GM18502 (cell line): ENCODE results near the gene ACCS.

Source experiments
- ATAC-seq: cut with Tn5 transposase; IDR thresholded peaks from one replicate; pipeline ENCODE4 v1.9.1; 2021; ENCODE audit warnings: mild to moderate bottlenecking; ENCODE audit not compliant: unreplicated experiment, poor library complexity

The ACCS gene, protein sequence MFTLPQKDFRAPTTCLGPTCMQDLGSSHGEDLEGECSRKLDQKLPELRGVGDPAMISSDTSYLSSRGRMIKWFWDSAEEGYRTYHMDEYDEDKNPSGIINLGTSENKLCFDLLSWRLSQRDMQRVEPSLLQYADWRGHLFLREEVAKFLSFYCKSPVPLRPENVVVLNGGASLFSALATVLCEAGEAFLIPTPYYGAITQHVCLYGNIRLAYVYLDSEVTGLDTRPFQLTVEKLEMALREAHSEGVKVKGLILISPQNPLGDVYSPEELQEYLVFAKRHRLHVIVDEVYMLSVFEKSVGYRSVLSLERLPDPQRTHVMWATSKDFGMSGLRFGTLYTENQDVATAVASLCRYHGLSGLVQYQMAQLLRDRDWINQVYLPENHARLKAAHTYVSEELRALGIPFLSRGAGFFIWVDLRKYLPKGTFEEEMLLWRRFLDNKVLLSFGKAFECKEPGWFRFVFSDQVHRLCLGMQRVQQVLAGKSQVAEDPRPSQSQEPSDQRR

GRCh38 chr11:44065841-44066731, at the start of gene ACCS:
ACCS (plus strand) TSS chr11:44066270; CDS start chr11:44067628, 1,358 bp downstream.
- ATAC-seq = peak; percentile 97

DNA sequence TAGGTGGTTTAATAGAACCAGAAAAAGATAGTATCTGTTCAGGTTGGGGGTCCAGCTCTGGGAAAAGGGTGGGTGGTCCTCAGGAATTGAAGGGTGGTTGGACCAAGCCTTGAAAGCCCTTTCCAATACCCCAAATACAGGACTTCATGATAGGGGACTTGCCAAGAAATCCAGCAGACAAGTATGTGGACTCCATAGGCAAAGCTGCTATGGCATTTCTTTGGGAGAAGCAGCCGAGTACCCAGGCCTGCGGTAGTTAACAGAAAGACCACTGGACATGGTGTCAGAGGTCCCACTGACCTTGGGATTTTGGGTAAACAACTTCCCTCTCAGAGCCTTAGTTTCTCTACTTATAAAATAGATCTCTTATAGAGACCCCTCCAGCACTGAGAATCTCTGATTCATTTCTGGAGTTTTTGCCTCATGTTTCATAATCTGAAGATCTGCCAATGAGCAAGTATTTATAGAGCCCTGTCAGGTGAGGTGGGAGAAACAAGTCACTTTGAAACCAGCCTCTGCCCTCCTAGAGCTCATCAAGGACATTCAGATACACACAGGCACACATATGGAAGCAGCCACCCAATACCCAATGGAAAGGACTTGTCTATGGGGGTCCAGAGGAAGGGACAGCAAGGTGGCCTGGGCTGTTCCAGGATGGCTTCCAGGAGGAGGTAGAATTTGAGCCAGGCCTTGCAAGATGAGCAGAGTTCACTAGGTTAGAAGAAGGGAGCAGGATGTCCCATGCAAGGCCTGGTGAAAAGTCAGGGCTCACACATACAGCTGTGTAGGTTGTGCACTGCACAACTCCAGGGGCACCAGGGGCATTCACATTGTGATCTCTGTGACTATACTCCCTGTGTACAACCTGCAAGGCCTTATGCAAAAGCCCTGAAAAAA, 49.3 kb upstream of the ACCS start:
- no peak for ATAC-seq

GRCh38 chr11:44017443-44018126, 48.5 kb upstream of the ACCS start:
- no peak for ATAC-seq

DNA sequence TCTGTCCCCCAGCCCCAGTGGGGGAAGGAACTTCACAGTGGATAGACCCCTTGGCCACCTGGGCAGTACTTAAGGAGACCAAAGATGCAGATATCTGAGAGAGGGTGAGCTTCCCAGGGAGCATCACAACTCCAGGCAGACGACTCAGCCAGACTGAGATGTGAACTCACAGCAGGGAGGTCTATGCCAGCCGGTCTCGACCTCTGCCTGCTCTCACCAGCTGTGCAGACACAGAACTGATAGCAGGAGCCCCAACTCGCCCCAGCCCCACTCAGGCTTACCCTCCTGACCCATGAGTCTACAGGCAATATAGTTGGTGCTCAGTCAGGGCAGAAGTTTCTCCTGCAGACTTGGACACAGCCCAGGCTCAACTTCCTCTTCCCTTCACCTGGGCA, 47.9 kb upstream of the ACCS start:
- ATAC-seq = no peak

DNA sequence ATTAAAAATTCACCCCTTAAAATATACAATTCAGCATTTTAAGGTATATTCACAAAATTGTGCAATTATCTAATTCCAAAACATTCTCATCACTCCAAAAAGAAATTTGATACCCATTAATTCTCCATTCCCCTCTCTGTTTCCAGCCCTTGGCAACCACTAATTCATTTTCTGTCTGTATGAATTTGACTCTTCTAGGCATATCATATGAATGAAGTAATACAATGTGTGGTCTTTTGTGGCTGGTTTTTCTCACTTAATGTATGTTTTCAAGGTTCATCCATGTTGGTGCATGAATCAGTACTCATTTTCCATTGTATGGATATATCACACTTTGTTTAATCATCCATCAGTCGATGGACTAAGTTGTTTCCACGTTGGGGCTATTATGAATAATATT, 47.2 kb upstream of the ACCS start:
- no peak for ATAC-seq

- no peak for ATAC-seq
Observed at GRCh38 chr11:44024977-44025376, 41.1 kb upstream of the ACCS start.

- ATAC-seq = no peak
Observed at GRCh38 chr11:44025727-44026126, 40.3 kb upstream of the ACCS start.

GRCh38 chr11:44028401-44028800, 37.7 kb upstream of the ACCS start:
- ATAC-seq = no peak

DNA sequence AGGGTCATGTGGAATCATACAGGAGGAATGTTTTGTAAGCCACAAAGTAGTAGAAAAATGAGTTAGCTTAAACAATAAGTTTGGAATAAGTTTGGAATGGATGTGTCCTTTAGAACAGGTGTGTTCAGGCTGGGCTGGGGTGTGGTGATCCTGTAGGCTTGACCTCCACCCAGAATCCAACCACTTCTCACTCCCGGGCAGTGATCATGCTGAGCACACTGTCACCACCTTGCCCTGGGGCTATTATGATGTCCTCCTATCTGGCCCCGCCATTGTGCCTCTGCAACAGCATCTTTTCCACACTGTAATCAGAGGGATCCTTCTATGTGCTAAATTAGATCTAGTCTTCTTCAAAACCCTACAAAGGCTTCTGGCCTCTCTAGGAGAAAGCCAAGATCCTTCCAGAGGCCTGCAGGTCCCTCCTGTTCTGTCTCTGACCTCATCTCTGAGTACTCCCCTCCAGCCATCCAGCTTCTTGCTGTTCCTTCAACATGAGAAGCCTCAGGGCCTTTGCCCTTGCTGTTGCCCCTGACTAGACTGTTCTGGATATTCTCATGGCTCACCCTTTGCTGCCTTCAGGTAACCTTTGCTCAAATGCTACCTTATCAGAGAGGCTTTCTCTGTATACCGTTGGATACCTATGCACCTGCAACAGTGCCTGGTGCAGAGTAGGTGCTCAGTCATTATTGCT, 37.1 kb upstream of the ACCS start:
- no peak for ATAC-seq

- no peak for ATAC-seq
Observed at GRCh38 chr11:44029507-44029845, 36.6 kb upstream of the ACCS start.

DNA sequence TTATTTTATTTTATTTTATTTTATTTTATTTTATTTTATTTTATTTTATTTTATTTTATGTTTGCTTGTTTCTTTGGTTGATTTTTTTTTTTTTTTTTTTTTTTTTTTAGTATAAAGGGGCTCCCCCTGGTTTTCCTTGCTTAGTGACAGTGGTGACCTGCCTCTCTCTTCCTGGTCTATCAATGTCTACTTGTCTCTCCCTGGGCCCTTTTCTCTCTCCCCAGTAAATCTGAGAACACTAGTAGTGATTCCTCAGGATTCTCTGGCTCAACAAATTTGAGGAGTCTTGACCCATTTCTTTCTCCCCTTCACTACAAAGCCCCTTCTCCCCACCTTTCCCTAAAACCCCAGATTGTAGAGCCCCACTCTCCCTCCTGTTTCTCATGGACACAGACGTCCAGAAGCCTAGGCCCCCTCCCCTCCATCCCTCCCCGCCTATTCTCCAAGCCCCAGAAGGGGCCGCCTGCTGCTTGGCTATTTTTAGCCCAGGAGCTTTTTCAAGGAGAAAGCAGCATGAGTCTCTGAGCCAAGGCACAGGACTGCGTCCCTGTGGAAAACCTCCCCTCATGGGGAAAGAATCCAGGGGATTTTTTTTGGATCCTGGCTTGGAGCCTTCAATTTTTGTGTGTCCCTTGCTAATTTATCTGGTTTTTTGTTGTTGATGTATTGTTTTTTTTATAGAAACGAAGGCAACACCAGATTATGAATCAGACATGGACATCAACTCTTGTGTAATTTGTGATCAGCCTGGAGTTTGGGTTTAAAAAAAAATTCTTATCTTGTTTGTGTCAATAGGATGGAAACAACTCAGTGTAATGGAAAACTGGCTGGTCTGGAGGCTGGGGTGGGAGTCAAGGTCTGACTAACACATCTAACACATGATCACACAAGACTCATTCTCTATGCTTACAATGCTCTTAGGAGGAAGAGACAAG, 35.8 kb upstream of the ACCS start:
- no peak for ATAC-seq

DNA sequence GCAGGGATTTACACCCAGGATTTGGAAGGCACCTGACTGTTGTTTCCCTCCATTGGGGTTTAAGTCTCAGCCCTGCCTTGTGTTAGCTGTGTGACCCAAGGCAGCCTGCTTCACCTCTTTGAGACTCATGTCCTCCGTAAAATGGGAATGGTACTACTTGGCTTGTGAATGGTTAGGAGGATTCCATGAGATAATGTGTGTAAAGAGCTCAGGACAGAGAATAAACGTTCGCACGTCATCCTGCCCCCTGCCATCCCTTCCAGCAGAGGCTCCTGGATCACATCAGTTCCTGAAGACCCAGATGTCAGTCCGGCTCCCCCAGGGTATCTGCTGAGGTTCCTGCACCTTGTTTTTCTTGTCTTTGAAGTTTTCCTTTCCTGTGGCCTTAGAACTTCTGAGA, 35.1 kb upstream of the ACCS start:
- no peak for ATAC-seq

GRCh38 chr11:44031549-44031948, 34.5 kb upstream of the ACCS start:
- ATAC-seq = no peak

GRCh38 chr11:44032299-44033085, 33.6 kb upstream of the ACCS start:
- no peak for ATAC-seq

DNA sequence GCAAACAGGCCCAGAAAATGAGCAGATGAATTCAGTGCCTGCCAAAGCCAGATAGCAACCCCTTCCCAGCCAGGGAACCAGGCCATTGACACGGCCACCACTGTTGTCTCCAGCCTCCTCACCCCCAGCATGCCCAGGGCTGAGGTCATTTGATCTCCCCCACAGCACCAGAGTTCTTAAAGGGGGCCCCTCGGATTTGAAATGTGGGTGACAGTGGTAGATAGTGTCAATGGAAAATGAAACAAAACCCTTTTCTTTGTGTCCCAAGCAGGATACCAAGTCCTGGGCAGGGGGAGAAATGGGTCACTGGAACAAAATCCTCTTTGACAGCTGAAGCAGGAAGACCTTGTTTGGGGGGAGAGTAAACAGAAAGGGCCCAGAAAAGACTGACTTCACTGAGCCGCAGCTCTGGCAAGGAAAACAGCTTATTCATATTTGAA, 32.6 kb upstream of the ACCS start:
- ATAC-seq = no peak

GRCh38 chr11:44033856-44034255, 32.2 kb upstream of the ACCS start:
- ATAC-seq = no peak

DNA sequence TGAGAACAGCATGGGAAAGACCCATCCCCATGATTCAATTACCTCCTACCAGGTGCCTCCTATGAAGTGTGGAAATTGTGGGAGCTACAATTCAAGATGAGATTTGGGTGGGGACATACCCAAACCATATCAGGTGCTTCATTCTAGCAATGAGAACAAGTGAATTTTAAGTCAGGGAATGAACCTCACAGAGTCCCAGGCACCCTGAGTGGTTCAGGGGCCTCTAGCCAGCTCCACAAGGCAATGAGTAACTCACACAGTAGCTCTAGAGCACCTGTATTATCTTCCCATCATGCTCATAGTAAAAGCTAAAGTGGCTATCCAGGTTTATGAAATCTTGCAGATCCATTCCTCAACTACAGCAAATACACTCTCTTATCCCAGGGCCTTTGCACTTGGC, 31.4 kb upstream of the ACCS start:
- no peak for ATAC-seq
